ENCODE results near the gene EXOG.

DNA sequence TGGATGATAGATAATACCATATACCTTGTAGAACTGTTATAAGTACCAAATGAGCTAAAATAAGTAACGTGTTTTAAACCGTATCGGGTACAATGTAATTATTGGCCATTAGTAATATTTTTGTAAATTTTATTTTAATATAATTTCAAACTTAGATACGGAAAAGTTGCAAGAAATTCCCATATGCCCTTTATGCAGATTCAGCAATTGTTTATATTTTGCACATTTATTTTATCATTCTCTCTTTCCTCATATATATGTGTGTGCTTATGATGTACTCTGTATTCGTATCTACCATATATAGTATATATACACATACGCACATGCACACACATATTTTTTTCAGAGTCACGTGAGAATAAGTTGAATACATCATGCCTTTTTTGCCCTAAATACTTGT, 38.5 kb downstream of the EXOG start:
- TF ChIP-seq MBD4 (IDR thresholded peaks at IDR 0.05; ENCODE audit: borderline replicate concordance, low read length), result no peak
- TF ChIP-seq GABPB1 (CRISPR knock-in tag; IDR thresholded peaks at IDR 0.05), result no peak
- TF ChIP-seq MEIS1 (CRISPR knock-in tag; IDR thresholded peaks at IDR 0.05; ENCODE audit: borderline replicate concordance), result no peak
- TF ChIP-seq GTF2F1 (IDR thresholded peaks at IDR 0.05; ENCODE audit: low read length), result no peak
- TF ChIP-seq ZBTB33 (CRISPR knock-in tag; IDR thresholded peaks at IDR 0.05), result no peak
- TF ChIP-seq HMGA1 (CRISPR knock-in tag; conservative IDR thresholded peaks at IDR 0.05), result no peak
- TF ChIP-seq, protein P1, sequence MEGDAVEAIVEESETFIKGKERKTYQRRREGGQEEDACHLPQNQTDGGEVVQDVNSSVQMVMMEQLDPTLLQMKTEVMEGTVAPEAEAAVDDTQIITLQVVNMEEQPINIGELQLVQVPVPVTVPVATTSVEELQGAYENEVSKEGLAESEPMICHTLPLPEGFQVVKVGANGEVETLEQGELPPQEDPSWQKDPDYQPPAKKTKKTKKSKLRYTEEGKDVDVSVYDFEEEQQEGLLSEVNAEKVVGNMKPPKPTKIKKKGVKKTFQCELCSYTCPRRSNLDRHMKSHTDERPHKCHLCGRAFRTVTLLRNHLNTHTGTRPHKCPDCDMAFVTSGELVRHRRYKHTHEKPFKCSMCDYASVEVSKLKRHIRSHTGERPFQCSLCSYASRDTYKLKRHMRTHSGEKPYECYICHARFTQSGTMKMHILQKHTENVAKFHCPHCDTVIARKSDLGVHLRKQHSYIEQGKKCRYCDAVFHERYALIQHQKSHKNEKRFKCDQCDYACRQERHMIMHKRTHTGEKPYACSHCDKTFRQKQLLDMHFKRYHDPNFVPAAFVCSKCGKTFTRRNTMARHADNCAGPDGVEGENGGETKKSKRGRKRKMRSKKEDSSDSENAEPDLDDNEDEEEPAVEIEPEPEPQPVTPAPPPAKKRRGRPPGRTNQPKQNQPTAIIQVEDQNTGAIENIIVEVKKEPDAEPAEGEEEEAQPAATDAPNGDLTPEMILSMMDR (CRISPR knock-in tag; IDR thresholded peaks at IDR 0.05), result no peak
- TF ChIP-seq ZFP91 (CRISPR knock-in tag; IDR thresholded peaks at IDR 0.05; ENCODE audit: borderline replicate concordance), result no peak
- TF ChIP-seq ZNF224 (CRISPR knock-in tag; IDR thresholded peaks at IDR 0.05), result no peak
- no peak for TF ChIP-seq CREB3 (CRISPR knock-in tag; IDR thresholded peaks at IDR 0.05)
- no peak for TF ChIP-seq TBP (CRISPR knock-in tag; IDR thresholded peaks at IDR 0.05)
- no peak for TF ChIP-seq CBX2 (IDR thresholded peaks at IDR 0.05; ENCODE audit: low read depth, low read length)
- no peak for TF ChIP-seq CBX2 (CRISPR knock-in tag; IDR thresholded peaks at IDR 0.05; ENCODE audit: low read depth)
